Hindlimb muscle (tissue), 1 donor: ENCODE data around the gene CNTNAP3B. TPM values are rescaled to one million over a fixed set of nuclear protein-coding genes. Genes with fewer than 3 reads are reported as not detected.
"Not testable (repeated sequence)": the region's sequence is repeated elsewhere in the genome, so short reads cannot be mapped to it uniquely, and the experiment has no call there.

Experiments
- DNase-seq: peaks from one replicate; pipeline ENCODE4 v3.0.0-alpha.2; 2013
- polyA plus RNA-seq: library from polyadenylated mRNA; unstranded; fragments of 120-200 nt; gene quantifications from one replicate; pipeline ENCODE4 v1.2.1, GENCODE V29; 2013; ENCODE audit not compliant: insufficient read length

Gene CNTNAP3B
- 6.3 TPM for polyA plus RNA-seq

- DNase-seq = not testable (repeated sequence)
Measured at GRCh38 chr9:42129073-42129729, at the start of gene CNTNAP3B. CNTNAP3B (minus strand) TSS chr9:42129426; CDS start chr9:42129094, 332 bp downstream.

GRCh38 chr9:42160299-42160698, 31.1 kb upstream of the CNTNAP3B start:
- DNase-seq = not testable (repeated sequence)

- peak; percentile 11 for DNase-seq
Measured at GRCh38 chr9:42127056-42127841, 2.0 kb downstream of the CNTNAP3B start.

GRCh38 chr9:42121007-42121406, 8.2 kb downstream of the CNTNAP3B start:
- not testable (repeated sequence) for DNase-seq

GRCh38 chr9:42095929-42096328, 33.3 kb downstream of the CNTNAP3B start:
- not testable (repeated sequence) for DNase-seq

- DNase-seq = not testable (repeated sequence)
Measured at GRCh38 chr9:42084559-42084952, 44.7 kb downstream of the CNTNAP3B start.

- DNase-seq = not testable (repeated sequence)
Measured at GRCh38 chr9:42083877-42084558, 45.2 kb downstream of the CNTNAP3B start.

- not testable (repeated sequence) for DNase-seq
Measured at GRCh38 chr9:42080376-42080775, 48.9 kb downstream of the CNTNAP3B start.

GRCh38 chr9:42074868-42075267, 54.4 kb downstream of the CNTNAP3B start:
- DNase-seq = not testable (repeated sequence)

- DNase-seq = not testable (repeated sequence)
Measured at GRCh38 chr9:42071026-42071425, 58.2 kb downstream of the CNTNAP3B start.

GRCh38 chr9:42070035-42070799, 59.0 kb downstream of the CNTNAP3B start:
- DNase-seq = not testable (repeated sequence)

- not testable (repeated sequence) for DNase-seq
Measured at GRCh38 chr9:42053874-42054273, 75.4 kb downstream of the CNTNAP3B start.

- DNase-seq = not testable (repeated sequence)
Measured at GRCh38 chr9:42050701-42051100, 78.5 kb downstream of the CNTNAP3B start.

GRCh38 chr9:42044422-42045010, 84.7 kb downstream of the CNTNAP3B start:
- not testable (repeated sequence) for DNase-seq

GRCh38 chr9:42033541-42033940, 95.7 kb downstream of the CNTNAP3B start:
- not testable (repeated sequence) for DNase-seq

GRCh38 chr9:42020639-42021038, 108.6 kb downstream of the CNTNAP3B start:
- DNase-seq = not testable (repeated sequence)

- not testable (repeated sequence) for DNase-seq
Measured at GRCh38 chr9:42018220-42018922, 110.9 kb downstream of the CNTNAP3B start.

GRCh38 chr9:42014317-42014716, 114.9 kb downstream of the CNTNAP3B start:
- DNase-seq = not testable (repeated sequence)

GRCh38 chr9:41991607-41992006, 137.6 kb downstream of the CNTNAP3B start:
- not testable (repeated sequence) for DNase-seq

GRCh38 chr9:41980271-41980670, 149.0 kb downstream of the CNTNAP3B start:
- not testable (repeated sequence) for DNase-seq
